ENCODE measurements around the gene SAMD4B.

DNA sequence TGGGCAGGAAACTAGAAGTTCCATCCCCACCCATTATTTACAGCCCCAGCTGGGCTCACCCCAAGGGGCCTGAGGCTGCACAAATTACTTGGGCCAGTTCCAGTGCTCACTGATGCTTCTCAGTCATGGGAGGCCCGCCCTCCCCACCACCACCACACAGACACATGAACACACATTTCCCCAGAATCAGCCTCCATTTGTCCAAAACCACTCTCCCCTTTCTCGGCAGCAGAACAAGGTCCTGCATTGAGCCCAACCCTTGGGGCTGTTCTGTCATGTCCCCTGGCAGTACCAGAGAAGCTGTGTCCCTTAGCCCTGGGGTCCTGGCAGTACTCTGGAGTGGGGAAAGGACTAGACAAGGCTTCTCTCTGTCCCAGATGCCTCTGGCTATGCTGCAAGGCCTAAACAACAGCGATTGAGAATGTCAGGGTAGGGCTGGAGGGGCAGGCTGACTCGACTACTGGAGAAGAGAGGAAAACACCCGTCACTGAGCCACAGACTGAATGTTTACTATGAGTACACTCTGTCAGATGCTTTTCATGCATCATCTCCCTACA is 21.8 kb downstream of the SAMD4B start:
- TF ChIP-seq, protein P1, sequence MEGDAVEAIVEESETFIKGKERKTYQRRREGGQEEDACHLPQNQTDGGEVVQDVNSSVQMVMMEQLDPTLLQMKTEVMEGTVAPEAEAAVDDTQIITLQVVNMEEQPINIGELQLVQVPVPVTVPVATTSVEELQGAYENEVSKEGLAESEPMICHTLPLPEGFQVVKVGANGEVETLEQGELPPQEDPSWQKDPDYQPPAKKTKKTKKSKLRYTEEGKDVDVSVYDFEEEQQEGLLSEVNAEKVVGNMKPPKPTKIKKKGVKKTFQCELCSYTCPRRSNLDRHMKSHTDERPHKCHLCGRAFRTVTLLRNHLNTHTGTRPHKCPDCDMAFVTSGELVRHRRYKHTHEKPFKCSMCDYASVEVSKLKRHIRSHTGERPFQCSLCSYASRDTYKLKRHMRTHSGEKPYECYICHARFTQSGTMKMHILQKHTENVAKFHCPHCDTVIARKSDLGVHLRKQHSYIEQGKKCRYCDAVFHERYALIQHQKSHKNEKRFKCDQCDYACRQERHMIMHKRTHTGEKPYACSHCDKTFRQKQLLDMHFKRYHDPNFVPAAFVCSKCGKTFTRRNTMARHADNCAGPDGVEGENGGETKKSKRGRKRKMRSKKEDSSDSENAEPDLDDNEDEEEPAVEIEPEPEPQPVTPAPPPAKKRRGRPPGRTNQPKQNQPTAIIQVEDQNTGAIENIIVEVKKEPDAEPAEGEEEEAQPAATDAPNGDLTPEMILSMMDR (IDR thresholded peaks at IDR 0.05; ENCODE audit: poor library complexity) = no peak
- TF ChIP-seq EZH2 (IDR thresholded peaks at IDR 0.05; ENCODE audit: borderline replicate concordance) (no peak), EZH2phosphoT487 (IDR thresholded peaks at IDR 0.05; ENCODE audit: low read depth, severe bottlenecking, unreplicated experiment) (no peak)

Measured in hepatocyte (in vitro differentiated cells).